Left cardiac atrium (tissue), 4 donors: ENCODE data around the gene SH3BP4. TPM values are rescaled to one million over a fixed set of nuclear protein-coding genes. Genes with fewer than 3 reads are reported as not detected.
A peak's percentile ranks its signal among the peaks of the same experiment; 100 is the strongest.

Experiments used
- ATAC-seq, 2 donors: fragments of 200-7000 bp; cut with Tn5 transposase; one replicate each; pipeline ENCODE4 v1.9.1; 2020; ENCODE audit warnings: mild to moderate bottlenecking in 2 of 2, moderate library complexity in 2 of 2
- DNase-seq: peaks from one replicate; pipeline ENCODE4 v3.0.0-alpha.2; 2020
- intact Hi-C, 2 donors: fragments of 100-400 bp; cut with DNase I; formaldehyde crosslinking; loops; one replicate each; pipeline versions ENCODE4 v1.14.1 to v1.15.1; 2022 to 2023
- total RNA-seq, 2 donors: library from RNA; stranded (reverse); fragmentation: NEBNext Ultra II Directional; extraction: Animal tissue kit (Norgen Biotek cat#: 25700); gene quantifications; one replicate each; pipeline ENCODE4 v1.2.1, GENCODE V29; 2021
- donor health status: DM: no; HTN: yes; CAD: no.
- donor health status: DM: no; HTN: yes; CAD: no; lungs with severe emphysema.
- donor health status: DM: yes; HTN: yes; CAD: no.
- donor health status: Dilated cardiomyopathy.

Gene SH3BP4
- total RNA-seq, 2 donors from 2014 or later = 15.1 to 27.0 TPM

DNA sequence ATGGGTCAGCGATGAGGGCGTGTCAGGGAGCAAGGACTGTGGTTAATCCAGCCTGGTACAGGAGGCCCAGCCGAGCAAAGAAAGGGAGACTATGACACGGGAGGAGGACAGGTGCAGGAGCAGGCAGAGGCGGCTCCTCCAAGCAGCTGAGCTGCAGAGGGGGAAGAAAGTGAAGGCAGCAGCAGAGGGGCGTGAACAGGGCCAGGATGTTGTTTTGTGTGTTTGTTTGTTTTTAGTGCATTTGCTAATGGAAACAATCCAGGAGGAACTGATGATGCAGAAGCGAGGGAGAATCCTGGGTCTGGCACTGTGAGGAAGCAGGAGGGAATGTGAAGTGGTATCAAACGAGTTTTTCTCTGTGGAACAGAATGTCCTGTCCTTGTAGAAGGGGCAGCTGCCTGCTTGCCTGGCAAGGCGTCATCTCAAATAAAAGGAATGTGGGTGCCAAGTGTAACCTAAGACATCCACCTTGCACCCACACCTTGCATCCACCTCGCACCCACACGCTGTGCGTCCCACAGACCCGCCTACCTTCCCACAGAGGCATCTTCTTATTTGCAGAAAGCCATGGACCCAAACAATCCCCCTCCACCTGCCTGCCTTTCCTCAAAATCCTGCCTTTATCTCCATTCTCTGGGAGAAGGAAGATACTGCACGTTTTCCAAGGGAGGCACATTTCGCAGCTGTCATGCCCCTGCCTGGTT lies 134.8 kb downstream of the SH3BP4 start:
- DNase-seq (no peak), ATAC-seq (no peak)
- intact Hi-C loops = loop anchor here in 1 of 2 donors (10.0 kb wide), 1 partner anchor 132 kb away; the partner anchor contains the start of gene SH3BP4

DNA sequence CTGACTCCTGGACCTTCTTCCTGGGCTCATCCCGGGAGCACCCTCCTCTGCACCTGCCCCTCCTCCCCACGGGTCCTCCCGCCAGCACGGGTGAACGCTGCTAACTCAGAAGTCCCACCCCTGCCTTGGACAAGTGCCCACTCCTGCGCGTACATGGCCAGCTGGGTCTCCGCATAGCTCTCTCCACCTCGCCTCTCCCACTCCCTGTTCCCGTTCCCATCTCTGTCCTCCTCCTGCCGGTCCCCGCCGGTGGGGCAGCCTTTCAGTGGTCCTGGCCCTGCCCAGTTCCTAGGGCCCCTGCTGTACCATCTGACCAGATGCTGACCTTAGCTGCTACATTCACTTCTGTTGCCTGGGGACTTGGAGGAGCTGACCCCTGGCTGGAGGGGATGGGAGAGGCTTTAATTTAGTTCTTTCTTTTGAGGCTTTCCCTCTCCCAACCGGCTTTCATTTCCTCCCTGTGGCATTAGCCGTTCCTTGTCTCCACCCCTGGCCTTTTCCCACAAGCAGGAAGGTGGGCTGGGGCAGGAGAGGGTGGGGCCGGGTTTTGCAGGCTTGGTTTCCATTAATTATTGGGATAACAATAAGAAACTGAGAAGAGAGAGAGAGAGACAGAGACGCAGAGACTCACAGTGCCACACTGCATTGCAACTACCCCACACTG lies 136.1 kb downstream of the SH3BP4 start:
- DNase-seq = peak; percentile 74
- peak; percentile 76 to 83 for ATAC-seq
- intact Hi-C loops = loop anchor here in 1 of 2 donors (10.0 kb wide), 1 partner anchor 133 kb away; the partner anchor contains the start of gene SH3BP4

DNA sequence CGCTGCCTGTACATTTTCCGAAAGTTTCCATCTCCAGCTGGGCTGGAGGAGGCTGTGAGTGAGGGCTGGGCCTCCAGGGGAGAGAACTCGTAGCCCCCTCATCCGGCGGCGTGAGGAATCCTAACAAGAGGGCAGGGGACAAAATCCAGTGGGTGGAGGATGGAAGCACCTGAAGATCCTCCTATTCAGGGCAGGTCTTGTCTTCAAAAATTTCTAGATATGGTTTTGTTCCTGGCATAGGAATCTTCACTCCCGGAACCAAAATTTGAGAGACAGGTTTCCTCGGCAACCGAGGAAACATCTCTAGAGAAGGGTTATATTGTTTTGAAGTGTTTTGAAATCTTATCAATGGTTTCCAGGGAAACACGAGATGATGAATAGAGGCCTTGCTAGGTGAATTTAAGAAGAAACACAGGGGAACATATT lies 136.7 kb downstream of the SH3BP4 start:
- ATAC-seq (peak; percentile 48 to 76), DNase-seq (no peak)
- intact Hi-C loops = loop anchor here in 1 of 2 donors (10.0 kb wide), 1 partner anchor 134 kb away; the partner anchor contains the start of gene SH3BP4

DNA sequence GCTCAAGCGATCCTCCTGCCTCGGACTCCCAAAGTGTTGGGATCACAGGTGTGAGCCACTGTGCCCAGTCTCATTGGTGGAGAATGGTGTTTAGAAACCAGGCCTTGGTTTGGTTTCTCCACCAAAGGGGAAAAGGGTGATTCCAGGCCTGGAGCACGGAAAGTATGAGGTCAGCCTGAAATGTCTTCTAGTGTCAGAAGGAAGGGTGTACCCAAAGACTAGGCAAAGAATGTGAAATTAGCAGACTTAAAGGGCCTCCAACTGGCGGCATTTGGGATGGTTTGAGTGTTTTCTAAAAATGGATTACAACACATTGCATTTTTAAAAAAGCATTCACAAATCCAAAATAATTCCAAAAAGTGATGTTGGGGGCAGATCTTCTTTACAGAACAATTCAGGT lies 139.6 kb downstream of the SH3BP4 start:
- DNase-seq (no peak), ATAC-seq (no peak)
- intact Hi-C loops = no loop called here

DNA sequence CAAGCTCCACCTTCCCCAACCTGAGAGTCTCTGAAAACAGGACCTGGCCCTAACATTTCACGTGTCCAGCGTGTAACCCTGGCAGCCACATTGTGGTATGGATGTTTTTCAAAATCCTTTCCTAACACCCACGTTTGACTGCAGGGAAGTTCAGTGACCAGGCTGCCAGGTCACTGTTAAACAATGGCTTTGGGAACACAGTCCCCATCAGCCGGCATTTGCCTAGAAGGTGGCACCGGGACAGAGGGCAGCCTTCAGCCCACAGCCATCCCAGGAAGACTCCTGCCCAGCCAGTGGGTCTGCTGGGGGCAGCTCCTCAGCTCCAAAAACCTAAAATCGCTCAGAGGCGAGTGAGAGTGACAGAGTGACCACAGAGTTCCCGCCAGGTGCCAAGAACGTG lies 140.2 kb downstream of the SH3BP4 start:
- DNase-seq (no peak), ATAC-seq (no peak)
- intact Hi-C loops = no loop called here

DNA sequence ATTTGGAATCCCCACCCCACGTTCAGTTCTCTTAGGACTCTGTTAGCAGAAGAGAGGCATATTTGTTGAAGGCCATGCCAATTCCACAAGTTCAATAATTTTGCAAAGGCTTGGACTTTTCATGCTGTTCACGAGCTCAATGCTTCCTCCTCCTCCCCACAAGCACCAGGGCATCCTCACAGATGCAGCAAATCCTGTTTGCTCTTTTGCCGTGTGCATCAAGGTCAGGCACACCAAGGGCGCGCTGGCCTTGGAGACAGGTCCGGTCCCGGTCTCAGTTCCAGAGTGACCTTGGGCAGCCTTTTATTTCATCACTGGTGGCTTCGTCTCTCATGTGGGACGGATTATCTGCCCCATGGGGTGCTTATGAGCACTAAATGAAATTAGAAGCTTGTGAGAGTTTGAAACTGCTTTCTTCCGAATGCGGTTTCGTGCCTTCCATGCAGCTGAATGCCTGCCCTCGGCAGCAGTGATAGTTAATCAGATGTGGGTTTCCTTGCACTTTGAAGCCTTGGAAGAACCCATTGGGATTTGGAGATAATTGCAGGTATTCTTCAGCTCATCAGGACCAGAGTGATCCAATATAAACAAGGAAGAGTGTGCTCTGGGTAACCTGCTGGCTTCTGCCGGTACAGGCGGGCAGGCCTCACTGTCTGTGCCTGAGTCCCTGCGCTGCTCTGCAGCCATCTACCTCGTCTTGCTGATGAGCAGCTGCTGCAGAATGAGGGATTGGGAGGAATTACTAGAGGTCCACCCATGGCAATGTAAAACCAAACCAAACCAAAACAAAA lies 140.8 kb downstream of the SH3BP4 start:
- intact Hi-C loops = no loop called here
- ATAC-seq (no peak), DNase-seq (no peak)

DNA sequence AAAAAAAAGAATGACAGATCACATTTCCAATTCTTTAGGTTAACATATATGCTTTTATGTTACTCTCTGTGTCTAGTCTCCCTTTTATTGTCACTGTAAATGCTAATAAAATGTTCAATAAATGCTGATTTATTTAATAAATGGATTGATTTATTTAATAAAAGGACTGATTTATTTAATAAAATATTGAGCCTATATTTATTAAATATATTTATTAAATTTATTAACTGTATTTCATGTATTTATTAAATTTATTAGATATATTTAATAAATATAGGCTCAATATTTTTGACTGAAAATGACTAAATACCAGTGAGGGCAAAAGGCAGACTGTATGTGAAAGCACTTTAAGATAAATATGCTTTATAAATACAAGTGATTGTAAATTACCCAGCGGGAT lies 142.6 kb downstream of the SH3BP4 start:
- ATAC-seq (no peak), DNase-seq (no peak)
- intact Hi-C loops = no loop called here

DNA sequence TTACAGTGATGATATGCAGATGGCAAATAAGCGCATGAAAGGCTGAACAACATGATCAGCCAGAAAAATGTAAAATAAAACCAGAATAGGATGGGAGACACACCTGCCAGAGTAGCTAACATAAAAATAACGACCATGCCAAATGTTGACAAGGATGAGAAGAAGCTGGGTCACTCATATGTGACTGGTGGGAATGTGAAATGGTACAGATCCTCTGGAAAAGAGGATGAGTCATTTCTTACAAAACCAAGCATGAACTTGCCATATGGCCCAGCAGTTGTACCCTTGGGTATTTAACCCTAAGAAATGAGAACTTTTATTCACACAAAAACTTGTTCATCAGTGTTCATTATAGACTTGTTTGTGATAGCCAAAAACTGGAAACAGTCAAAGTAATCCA lies 143.8 kb downstream of the SH3BP4 start:
- intact Hi-C loops = no loop called here
- ATAC-seq (no peak), DNase-seq (no peak)

DNA sequence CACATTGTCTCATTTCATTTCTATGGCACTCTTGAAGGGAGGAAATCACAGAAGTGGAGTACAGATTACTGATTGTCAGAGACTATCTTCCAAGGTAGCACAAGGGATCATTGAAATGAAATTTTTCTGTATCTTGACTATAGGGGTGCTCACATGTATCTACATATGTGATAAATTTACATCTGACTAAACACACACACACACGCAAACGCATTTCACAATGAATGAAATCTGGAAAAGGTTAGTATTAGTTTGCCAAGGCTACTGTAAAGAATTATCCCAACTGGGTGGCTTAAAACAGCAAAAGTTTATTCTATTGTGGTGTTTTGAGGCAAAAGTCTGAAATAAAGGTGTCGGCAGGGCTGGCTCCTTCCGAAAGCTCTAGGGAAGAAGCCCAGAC lies 144.6 kb downstream of the SH3BP4 start:
- no peak for ATAC-seq
- intact Hi-C loops = no loop called here
- DNase-seq = no peak

DNA sequence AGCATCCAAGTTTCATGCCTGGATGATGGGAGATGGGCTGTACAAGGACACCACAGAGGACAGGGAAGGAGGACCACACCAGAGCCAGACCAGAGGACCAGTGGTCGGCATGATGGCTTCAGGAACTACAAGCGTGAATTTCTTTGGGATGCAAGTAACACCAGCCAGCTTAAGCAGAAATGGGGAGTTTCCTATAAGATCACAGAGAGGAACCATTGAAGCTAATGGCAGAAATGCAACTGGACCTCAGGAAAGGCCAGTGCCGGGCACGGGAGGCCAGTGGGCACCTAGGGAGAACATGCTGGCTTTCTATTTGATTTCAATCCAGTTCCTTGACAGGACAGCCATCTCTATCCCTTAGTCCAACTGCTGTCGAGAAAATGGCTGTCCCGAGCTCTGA lies 145.4 kb downstream of the SH3BP4 start:
- DNase-seq = no peak
- no peak for ATAC-seq
- intact Hi-C loops = no loop called here

DNA sequence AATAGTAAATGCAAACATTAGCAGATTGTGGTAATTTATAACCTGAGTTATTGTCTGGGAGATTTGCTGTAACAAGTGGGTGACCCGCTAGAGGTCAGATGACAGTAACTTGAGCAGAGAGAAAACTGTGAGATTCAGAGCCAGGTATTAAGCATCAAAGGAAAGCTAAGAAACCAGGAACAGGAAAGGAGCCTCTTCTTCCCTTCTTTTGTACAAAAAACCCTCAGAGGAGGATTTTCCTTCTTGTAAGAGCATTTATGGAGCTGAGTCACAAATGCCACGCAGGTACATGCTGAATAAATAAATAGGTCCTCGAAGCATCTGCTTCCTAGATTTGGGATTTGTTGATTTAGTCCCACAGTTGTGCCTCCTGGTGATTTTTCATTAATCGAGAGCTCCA lies 146.5 kb downstream of the SH3BP4 start:
- ATAC-seq (no peak), DNase-seq (no peak)
- intact Hi-C loops = no loop called here

DNA sequence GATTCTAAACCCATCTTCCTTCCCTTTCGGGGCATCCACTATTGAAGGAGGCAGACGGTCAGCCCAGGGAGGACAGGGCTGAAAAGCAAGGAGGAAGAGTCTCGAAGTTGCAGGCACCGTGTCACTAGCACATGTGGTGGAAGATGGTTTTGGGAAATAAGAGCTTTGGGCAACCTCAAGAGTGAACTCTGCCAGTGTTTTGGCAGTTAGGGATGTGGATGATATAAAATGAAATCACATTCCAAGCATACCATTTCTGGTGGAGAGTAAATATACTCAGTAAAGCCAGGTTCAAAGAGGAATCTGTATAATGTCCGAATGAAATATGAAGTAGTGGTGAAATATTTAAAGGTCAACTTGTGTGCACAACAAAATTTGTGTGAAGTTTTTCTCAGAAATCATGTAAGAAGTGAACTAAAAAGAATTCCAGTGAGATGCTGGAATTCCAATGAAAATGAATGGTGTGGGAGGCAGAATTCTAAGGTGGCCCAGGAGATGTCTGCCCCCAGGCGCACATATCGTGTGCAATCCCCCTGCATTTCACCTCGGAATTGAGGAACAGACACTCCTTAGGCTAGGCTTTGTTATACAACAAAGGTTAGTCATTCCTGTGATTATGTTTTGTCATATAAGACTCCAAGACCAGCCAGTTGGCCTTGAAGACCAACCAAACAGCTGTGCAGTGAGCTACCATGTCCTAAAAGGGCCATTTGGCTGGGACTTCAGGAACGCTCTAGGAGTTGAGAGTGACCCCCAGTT lies 147.1 kb downstream of the SH3BP4 start:
- DNase-seq (no peak), ATAC-seq (peak in 1 of 2 donors; percentile 40)
- intact Hi-C loops = no loop called here

DNA sequence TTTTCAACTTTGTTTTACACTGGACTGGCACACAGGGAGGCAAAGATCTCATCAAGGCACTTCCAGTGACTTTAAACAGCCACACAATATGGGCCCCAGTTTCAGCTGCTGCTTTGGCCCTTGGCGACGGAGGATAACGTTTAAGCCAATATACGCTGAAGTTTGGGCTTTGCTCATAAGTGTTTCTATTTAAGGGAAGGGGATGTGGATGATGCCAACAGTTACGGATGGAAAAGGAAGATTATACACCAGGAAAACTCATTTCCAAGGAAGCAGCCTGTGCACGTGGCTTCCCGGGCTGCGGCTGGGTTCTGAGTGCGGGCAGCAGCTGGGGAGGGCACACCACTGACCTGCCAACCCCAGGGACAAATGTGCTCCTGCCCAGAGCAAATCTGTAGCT lies 151.1 kb downstream of the SH3BP4 start:
- intact Hi-C loops = no loop called here
- ATAC-seq (peak in 1 of 2 donors; percentile 42), DNase-seq (no peak)
